ENCODE measurements around the gene ZNF346. TPM values are rescaled to one million over a fixed set of nuclear protein-coding genes. Genes with fewer than 3 reads are reported as not detected.

The ZNF346 gene
- total RNA-seq, 1 donor from 2014 or later = 48.6 TPM

DNA sequence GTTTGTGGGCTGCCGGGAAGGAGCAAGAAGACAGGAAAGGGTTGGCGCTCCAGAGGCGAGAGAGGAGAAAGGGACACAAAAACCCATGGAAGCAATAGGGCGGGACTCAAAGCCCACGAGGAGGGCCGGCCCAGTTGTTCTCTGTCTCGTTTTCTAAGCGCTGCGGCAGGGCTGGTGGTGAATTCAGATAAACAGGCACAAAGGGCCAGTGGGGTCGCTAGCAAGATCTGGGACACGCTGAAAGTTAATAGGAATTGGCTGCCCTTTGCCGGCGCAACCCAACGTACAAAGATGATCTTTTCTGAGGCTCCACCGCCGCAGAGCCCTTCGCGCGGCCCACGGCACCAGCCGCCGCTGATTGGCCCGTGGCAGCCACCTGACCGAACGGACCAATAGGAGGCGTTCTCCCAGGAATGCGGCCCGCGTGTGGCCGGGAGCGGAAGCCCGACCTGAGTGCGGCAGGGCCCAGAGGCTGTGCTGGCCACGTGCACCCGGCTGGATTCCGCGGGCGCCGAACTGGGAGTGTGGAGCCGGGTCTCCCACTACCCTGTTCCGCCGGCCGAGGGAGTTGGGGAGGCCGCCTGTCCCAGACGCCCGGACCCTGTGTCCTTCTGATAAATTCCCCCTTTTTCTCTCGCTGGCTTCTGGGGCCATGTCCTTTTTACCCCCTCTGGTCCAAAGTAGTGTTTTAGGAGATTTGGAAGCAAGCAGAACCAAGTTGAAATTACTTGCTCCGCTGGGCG, 94.3 kb downstream of the ZNF346 start:
- H3K27ac Mint-ChIP-seq = peak overlapping the region; percentile 3
- DNase-seq (ENCODE audit: low spot score in 2 of 2, unreplicated experiment in 2 of 2) = no peak
- TF ChIP-seq, protein P1, sequence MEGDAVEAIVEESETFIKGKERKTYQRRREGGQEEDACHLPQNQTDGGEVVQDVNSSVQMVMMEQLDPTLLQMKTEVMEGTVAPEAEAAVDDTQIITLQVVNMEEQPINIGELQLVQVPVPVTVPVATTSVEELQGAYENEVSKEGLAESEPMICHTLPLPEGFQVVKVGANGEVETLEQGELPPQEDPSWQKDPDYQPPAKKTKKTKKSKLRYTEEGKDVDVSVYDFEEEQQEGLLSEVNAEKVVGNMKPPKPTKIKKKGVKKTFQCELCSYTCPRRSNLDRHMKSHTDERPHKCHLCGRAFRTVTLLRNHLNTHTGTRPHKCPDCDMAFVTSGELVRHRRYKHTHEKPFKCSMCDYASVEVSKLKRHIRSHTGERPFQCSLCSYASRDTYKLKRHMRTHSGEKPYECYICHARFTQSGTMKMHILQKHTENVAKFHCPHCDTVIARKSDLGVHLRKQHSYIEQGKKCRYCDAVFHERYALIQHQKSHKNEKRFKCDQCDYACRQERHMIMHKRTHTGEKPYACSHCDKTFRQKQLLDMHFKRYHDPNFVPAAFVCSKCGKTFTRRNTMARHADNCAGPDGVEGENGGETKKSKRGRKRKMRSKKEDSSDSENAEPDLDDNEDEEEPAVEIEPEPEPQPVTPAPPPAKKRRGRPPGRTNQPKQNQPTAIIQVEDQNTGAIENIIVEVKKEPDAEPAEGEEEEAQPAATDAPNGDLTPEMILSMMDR (IDR thresholded peaks at IDR 0.05; ENCODE audit: unreplicated experiment) = no peak
- no peaks in the 10 kb centered on the region for H3K9me3 Mint-ChIP-seq
- no peaks in the 10 kb centered on the region for H3K36me3 Mint-ChIP-seq
- H3K4me1 Mint-ChIP-seq = no peaks in the 10 kb centered on the region
- H3K27me3 Mint-ChIP-seq (ENCODE audit: low read depth) = no peaks in the 10 kb centered on the region
- no peak overlapping the region for H3K4me3 Mint-ChIP-seq

DNA sequence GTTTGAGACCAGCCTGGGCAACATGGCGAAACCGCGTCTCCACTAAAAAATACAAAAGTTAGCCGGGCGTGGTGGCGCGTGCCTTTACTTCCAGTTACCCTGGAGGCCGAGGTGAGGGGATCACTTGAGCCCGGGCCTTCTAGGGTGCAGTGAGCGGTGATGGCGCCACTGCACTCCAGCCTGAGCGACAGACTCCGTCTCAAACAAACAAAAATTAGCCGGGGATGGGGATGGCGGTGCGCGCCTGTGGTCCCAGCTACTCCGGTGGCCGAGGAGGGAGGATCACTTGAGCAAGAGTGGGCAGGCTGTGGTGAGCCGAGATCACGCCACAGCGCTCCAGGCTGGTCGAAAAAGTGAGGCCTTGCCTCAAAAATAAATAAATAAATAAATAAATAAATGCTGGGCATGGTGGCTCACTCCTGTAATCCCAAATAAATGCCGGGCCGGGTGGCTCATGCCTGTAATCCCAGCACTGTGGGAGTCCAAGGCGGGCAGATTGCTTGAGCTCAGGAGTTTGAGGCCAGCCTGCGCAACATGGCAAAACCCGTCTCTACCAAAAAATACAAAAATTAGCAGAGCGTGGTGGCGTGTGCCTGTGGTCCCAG, 95.0 kb downstream of the ZNF346 start:
- no peak overlapping the region for H3K4me3 Mint-ChIP-seq
- H3K9me3 Mint-ChIP-seq = no peaks in the 10 kb centered on the region
- H3K36me3 Mint-ChIP-seq = no peaks in the 10 kb centered on the region
- no peak for DNase-seq (ENCODE audit: low spot score in 2 of 2, unreplicated experiment in 2 of 2)
- no peaks in the 10 kb centered on the region for H3K27me3 Mint-ChIP-seq (ENCODE audit: low read depth)
- TF ChIP-seq, protein P1 (IDR thresholded peaks at IDR 0.05; ENCODE audit: unreplicated experiment) = no peak
- H3K4me1 Mint-ChIP-seq = no peaks in the 10 kb centered on the region
- no peak overlapping the region for H3K27ac Mint-ChIP-seq

DNA sequence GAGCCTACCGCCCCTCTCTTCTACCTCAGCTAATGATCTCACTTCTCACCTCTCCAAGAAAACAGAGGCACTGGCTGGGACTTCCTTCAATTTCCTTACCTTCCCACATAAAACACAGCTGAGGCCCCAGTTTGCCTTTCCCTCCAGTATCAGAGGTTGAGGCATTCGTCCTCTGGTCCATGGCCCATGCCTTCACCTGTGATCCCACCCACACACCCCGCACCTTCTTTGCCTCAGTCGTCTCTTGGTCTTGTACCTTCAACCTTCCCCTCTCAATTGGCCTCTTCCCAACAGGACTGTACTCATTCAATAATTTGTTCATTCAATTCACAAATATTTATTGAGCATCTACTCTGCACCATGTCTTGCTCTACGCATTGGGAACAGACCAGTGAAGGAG, 100.1 kb downstream of the ZNF346 start:
- Mint-ChIP-seq H3K4me1 (no peaks in the 10 kb centered on the region), H3K9me3 (no peaks in the 10 kb centered on the region), H3K27ac (no peak overlapping the region), H3K4me3 (no peak overlapping the region), H3K36me3 (no peaks in the 10 kb centered on the region), H3K27me3 (ENCODE audit: low read depth) (no peaks in the 10 kb centered on the region)
- TF ChIP-seq, protein P1 (IDR thresholded peaks at IDR 0.05; ENCODE audit: unreplicated experiment) = no peak
- no peak for DNase-seq (ENCODE audit: low spot score in 2 of 2, unreplicated experiment in 2 of 2)

DNA sequence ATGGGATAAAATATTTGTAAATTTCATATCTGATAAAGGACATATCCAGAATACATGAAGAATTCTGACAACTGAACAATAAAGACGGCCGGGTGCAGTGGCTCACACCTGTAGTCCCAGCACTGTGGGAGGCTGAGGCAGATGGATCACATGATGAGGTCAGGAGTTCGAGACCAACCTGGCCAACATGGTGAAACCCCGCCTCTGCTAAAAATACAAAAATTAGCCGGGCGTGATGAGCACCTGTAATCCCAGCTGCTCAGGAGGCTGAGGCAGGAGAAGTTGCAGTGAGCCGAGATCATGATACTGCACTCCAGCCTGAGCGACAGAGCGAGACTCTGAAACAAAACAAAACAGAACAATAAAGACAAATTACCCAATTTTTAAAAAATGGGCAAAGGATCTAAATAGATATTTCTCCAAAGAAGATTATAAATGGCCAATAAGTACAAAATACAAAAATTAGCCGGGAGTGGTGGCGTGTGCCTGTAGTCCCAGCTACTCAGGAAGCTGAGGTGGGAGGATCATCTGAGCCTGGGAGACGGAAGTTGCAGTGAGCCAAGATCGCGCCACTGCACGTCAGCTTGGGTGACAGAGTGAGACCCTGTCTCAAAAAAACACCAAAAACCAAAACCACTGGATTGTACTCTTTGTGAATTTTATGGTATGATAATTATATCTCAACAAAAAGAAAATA, 101.4 kb downstream of the ZNF346 start:
- Mint-ChIP-seq H3K27me3 (ENCODE audit: low read depth) (no peaks in the 10 kb centered on the region), H3K27ac (no peak overlapping the region), H3K36me3 (no peaks in the 10 kb centered on the region), H3K4me1 (no peaks in the 10 kb centered on the region), H3K9me3 (no peaks in the 10 kb centered on the region), H3K4me3 (no peak overlapping the region)
- TF ChIP-seq, protein P1 (IDR thresholded peaks at IDR 0.05; ENCODE audit: unreplicated experiment) = no peak
- DNase-seq (ENCODE audit: low spot score in 2 of 2, unreplicated experiment in 2 of 2) = no peak

DNA sequence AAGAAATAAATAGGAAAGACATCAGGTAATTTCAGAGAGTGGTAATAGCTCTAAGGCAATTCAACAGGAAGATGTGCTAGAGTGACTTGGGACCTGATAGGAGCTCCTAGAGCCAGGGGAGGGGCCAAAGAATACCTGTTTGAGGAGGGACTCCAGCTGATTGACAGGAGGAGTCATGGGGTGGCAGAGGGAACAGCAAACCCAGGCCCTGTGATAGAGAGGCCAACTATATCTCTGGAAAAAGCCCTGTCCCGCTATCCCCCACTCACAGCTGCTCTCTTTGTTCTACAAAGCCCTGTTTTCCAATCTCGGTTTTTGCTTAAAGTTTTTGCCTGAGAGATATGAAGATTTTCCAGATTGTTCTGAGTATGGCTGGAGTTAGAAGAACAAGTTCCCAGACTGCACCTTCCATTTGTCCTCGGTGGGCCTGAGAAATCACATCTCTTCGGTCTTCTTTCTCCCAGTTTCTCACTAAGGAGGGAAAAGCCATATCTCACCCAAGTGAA, 102.0 kb downstream of the ZNF346 start:
- no peak overlapping the region for H3K27ac Mint-ChIP-seq

More for the DNA sequence above, 102.0 kb downstream of the ZNF346 start:
- Mint-ChIP-seq H3K4me3 (no peak overlapping the region), H3K36me3 (no peaks in the 10 kb centered on the region), H3K9me3 (no peaks in the 10 kb centered on the region), H3K27me3 (ENCODE audit: low read depth) (no peaks in the 10 kb centered on the region), H3K4me1 (no peaks in the 10 kb centered on the region)
- TF ChIP-seq, protein P1 (IDR thresholded peaks at IDR 0.05; ENCODE audit: unreplicated experiment) = no peak
- DNase-seq (ENCODE audit: low spot score in 2 of 2, unreplicated experiment in 2 of 2) = no peak
